GM15510 (cell line): ENCODE results near the gene NADSYN1.

Experiments used
- POLR2A ChIP-seq: IDR thresholded peaks from 3 replicates; pipeline ENCODE4 v1.6.1; 2011; ENCODE audit warnings: borderline replicate concordance; ENCODE audit not compliant: insufficient read length; ENCODE audit errors: extremely low read depth

Gene NADSYN1

DNA sequence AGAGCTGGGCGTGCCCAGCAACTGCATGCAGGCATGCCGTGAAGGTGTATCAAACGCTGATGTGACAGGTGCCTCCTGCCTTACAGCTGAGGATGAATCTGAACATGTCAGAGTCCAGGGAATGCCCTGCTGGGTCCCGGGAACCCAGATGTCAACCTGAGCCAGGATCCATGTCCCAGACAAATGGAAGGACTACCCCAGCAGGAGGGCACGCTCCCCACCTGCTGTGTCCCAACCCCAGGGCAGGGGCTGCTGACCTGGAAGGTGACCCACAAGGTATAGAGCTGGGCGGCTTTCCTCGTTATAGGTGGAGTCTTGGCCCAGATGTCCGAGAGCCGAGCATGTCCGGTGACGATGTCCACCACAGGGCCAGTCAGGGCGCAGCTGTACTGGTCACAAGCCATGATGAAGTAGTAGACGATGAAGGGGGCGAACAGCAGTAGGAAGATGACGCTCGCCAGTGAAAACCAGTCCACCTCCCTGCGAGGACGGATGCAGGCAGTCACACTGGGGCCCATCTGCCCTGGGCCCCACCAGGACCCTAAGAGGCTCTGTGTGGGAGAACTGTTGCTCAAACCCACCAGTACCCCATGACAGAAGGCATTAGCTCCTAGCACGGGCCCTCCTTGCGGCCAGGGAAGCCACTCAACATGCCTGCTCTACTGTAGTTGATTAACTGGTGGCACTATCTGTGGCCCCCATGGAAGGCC is 9.1 kb upstream of the NADSYN1 start:
- no peak for TF ChIP-seq POLR2A

DNA sequence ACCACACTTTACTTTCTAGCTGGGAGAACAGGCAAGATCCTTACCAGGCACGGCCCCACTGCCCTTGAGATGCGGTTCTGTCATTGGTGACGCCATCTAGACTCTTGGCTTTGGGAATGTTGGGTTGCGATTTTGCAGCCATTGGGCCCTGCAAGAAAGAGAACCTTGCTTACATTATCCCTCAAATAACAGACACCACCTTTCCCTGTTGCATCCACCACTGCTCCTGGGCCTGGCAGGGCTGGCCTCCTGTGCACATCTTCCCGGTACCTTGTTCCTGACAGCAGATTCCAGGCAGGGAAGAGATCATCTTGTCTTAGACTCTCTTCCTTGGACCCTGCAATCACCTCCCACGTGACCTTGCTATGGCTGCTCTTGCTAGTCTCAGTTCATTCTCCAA is 8.2 kb upstream of the NADSYN1 start:
- no peak for TF ChIP-seq POLR2A

DNA sequence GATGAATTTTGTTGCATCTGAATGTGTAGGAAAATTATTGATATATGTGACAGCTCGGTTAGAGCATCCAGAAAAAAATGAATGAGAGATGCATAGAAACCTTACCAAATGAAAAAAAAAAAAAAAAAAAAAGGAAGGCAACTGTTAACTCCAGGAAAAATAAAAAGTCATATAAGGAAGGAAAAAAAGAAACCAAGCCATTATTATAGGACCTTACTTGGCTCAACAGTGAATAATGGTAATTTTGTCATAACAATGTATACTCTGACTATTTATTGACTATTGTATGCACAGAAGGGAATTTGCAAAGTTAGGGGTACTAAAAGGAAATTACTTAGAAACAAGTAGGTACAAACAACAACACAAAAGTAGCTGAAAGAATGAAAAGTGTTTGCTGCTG is 6.9 kb upstream of the NADSYN1 start:
- no peak for TF ChIP-seq POLR2A

DNA sequence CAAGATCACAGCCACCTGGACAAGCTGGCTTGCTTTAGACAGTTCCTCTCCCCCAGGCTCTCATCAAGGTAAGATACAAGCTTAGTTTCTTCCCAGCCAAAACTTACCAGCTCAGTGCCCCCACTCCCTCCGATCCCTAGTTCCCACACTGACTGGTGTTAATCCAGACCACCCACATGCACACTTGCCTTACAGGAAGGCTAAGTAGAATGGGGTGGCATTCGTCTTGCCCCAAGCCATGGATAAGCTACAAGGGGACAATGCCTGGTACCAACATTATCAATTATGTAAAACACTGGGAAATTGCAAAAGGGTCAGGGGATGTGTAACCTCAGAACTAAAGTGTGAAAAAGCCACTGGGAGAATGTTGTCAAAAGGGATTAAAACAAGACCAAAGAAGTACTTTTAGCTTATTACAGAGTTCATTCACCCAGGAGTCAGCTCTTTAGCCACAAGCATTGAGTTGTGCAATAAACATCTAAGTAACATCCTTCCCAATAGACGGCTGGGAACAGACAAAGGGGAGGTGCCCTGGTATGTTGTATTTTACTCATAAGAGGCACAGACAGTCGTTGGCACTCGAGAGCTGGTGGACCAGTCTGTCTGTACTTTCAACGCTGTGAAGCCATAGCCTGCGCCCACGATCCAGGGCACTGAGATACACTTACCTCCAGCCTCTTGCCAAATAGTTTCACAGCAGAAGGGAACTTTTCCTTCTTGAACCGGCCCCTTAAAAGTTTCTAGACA is 5.9 kb upstream of the NADSYN1 start:
- no peak for TF ChIP-seq POLR2A

DNA sequence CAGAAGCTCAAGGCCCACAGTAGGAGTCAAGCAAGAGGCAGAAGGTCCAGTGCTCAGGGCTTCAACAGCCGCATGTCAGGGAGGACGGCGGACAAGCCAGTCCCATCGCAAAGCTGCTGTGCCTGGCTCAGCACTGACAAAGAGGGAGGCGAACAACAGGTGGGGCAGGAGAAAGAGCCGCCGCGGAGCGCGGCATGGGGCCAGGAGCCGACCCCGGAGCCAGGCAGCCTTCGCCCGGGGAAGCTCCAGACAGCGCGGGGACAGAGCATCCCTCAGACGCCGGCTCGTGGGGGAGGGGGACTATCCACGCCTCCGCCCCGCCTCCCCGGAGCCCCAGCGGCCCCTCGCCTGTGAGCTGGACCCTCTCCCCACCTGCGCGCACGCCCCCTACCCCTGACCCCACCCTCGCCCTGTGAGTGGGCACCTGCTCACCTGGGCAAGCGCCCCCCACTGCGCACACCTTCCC is 5.2 kb upstream of the NADSYN1 start:
- no peak for TF ChIP-seq POLR2A

DNA sequence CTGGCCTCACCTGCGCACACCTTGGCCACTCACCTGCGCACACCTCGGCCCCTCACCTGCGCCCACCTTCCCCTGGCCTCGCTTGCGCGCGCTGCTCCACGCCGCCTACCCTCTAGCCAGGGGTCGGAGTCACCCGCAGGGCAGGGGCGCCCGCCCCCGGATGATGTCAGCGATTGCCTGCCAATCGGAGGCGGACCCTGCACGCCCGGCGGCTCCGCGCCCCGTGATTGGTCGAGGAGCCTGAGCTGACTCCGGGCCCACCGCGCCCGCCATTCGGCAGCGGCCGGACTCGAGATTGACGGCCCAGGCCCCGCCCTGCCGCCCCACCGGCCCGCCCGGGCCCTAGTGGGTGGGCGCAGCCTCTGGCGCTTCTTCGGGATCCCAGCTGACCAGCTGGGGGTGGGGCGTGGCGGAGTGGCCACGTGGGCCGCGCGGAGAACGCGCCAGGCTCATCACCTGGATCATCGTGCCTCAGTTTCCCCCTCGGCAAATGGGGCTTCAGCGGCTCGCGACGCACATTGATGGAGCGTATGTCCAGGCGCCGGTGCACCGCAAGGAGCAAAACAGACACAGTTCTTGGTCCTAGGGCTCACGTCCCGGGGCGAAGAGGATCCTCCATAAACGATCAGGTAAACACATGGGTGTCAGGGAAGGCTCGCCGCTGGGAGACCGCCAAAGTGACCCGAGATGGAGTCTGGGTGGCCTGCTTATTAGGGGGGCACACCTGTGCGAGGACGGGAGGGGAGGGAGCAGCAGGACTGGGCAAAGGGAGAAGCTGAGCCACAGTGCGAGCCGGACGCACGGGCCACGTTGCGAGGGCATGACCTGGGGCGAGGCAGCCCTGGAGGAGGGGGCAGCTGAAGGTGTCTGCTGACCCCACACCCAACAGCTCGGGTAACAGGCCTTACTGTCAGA is 4.5 kb upstream of the NADSYN1 start, which contains the start of gene DHCR7:
Gene DHCR7 (minus strand): TSS at position 137 of the 915 bp plus-strand sequence. CDS start 3,441 bp downstream, outside the sequence.
- TF ChIP-seq POLR2A = peak; percentile 79

DNA sequence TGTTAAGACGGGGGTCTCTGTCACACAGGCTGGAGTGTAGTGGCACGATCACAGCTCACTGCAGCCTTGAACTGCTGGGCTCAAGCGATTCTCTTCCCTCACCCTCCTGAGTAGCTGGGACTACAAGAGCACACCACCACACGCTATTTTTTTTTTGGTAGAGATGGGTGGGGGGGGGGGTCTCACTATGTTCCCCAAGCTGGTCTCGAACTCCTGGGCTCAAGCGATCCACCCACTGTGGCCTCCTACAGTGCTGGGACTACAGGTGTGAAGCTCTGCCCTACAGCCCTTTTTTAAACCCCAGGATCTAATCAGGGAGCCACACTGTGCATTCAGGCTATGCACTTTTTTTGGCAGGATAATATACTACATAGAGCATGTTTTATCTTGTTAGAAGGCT is 3.4 kb upstream of the NADSYN1 start:
- no peak for TF ChIP-seq POLR2A

DNA sequence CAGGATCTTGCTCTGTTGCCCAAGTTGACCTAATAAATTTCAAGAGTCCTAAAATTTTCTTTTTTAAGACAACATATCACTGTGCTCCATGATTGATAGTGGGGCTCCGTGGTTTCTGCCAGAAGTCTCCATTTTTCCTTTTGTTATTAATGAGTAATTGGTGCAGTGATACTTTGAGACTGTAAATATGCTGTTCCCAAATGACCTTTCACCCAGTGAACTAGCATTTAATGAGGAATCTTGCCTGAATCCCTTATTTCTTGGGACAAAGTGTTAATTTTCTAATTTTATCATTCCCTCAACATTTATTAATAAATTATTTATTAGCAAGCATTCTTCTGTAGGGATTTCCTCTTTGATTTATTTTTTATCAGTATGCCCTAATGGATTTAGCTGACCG is 2.5 kb upstream of the NADSYN1 start:
- no peak for TF ChIP-seq POLR2A

DNA sequence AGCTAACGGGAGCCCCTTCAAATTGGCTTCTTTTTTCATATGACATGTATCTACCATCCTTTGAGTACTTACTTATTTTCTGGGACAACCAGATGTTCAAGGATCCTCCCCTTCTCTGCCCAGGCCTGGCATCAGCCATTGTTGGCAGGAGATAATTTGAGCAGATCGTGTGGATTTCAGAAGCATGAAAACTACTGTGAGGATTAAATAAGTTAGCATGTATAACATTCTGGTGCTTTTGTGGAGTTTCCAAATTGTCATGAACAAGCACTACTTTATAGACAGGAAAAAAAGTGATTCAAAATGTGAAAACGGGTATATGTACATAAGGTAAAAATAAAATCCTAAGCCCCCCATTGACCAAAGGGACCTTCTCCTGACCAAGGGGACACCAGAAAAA is 2.1 kb upstream of the NADSYN1 start:
- no peak for TF ChIP-seq POLR2A

DNA sequence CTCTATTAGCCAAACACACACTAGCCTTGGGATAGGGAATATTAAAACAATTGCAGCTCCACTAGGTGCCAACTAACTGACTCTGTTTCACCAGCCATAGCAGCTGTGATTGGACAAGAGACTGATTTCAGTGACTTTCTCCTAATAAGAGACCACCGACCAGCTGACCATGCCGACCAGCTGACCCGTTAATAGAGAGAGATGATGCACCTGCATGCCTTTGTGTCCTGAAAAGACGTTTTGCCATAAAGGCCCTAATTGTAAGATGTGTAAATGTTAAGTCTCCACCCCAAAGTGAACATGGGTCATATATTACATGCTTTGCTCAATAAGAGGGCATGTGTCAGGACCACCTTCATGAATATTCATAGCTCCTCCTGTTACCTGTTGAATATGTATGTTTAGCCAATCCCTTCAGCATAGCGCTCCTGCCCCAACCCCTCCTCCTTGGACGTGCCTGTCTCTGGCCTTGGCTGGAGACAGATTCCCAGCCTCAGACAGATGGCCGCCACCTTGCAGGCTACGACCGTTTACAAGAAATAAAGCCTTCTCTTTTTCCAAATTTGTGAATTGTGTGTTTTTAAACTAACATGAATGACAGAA is 1.3 kb upstream of the NADSYN1 start:
- TF ChIP-seq POLR2A = no peak

DNA sequence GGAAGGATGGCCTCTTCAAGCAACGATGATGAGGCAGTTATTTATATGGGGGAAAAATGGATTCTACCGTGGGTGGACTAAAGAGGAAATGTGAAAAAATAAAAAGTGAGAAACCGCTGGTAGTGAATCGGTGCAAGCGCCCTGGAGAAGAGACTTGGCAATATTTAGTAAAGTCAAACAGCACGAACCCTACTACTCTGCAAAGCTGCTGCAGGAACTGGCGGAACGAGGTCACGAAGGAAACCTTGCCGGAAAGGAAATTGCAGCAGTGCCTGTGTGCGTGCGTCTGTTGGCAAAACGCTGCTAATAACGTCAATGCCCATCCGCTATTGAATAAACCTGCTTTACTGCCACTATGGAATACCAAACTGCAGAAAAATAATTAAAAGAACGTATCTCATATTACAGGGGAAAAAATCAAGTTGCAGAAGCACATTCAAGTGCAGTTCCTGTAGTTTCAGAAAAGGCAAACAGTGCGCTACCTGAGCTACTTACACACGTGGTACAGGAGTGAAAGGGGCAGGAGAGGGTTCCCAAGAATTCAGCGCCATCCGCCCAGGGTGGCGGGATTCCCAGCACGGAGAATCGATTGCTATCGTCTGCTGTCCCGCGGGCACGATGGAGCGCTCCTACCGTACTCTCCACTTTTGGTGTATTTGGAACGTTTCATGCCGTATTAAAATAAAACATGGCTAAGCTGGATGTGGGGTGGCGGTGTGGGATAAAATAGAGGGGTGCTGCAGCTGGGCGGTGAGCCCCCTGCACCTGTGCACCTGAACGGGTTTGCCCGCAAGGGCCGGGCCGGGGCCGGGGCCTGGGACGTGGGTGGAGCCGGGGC is 585 bp upstream of the NADSYN1 start:
- TF ChIP-seq POLR2A = no peak

DNA sequence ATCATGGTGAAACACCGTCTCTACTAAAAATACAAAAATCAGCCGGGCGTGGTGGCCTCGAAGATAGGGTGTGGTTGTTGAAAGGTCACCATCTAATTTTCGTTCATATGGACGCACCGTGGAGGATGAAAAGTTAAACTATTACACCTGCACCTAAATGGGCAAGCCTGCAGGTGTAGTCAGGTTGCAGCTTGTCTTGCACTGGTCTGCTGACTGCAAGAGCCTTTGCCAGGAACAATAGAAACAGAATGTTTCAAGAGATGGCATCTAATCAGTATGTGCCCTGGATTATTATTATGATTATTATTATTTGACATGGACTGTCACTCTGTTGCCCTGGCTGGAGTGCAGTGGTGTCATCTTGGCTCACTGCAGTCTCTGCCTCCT is 908 bp downstream of the NADSYN1 start:
- TF ChIP-seq POLR2A = no peak

DNA sequence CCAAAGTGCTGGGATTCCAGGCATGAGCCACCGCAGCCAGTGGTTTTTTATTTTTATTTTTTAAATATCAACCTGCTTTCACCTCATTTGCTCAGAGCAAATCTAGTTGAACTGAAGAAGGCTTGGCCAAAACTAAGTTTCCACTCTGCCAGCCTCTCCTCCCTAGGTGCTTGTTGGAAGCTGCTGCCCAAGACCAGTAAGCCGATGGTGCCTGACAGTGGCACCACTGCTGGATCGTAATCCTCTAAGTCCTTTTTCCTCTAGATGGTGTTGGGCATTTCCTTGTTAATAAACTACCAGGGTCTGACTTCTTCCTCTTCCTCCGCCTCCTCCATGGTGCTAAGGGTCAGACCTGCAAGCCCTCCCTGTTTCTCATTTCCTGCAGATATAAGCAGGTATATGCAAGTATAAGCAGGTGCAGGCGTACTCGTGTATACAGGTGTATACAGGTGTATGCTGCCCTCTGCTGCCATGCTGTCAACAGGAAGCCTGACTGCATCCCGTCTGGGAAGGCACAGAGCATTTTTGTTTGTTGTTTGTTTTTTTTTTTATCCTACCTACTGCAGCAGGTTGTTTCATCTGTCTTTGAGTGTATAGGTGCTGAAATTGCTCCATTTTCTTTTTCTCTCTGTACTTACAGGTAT is 1.6 kb downstream of the NADSYN1 start:
- TF ChIP-seq POLR2A = no peak
